SK-N-SH treated with all-trans-retinoic acid at 6 μM for 48 hours (cell line): Measurements from ENCODE around the gene TMEM238L.

Experiments
- ATAC-seq: fragments of 200-7000 bp; cut with Tn5 transposase; 3 replicates; pipeline ENCODE4 v1.9.1; 2020; ENCODE audit warnings: mild to moderate bottlenecking, moderate library complexity
- ARNTL ChIP-seq: fragments of 450-650 bp; formaldehyde crosslinking; IDR thresholded peaks from 2 replicates; pipeline ENCODE4 v1.5.0; 2020; ENCODE audit warnings: low read depth, mild to moderate bottlenecking, moderate library complexity, borderline replicate concordance
- BACH2 ChIP-seq: fragments of 250-450 bp; sonication (Bioruptor Pico); IDR thresholded peaks from 2 replicates; pipeline ENCODE4 v1.9.0; 2021; ENCODE audit warnings: mild to moderate bottlenecking, borderline replicate concordance
- CREB5 ChIP-seq: fragments of 250-450 bp; sonication (Bioruptor Pico); IDR thresholded peaks from 2 replicates; pipeline ENCODE4 v1.5.1; 2020; ENCODE audit warnings: low read depth, mild to moderate bottlenecking, moderate library complexity
- CSRNP3 ChIP-seq: fragments of 250-450 bp; sonication (Bioruptor Pico); IDR thresholded peaks from 2 replicates; pipeline ENCODE4 v1.5.1; 2021; ENCODE audit warnings: mild to moderate bottlenecking, moderate library complexity
- ESRRG ChIP-seq: fragments of 250-450 bp; sonication (Bioruptor Pico); IDR thresholded peaks from 2 replicates; pipeline ENCODE4 v1.6.1; 2021; ENCODE audit warnings: mild to moderate bottlenecking
- GLIS3 ChIP-seq: fragments of 250-450 bp; sonication (Bioruptor Pico); IDR thresholded peaks from 2 replicates; pipeline ENCODE4 v1.5.0; 2020; ENCODE audit warnings: mild to moderate bottlenecking, moderate library complexity
- ISL1 ChIP-seq: fragments of 250-450 bp; sonication (Bioruptor Pico); IDR thresholded peaks from 2 replicates; pipeline ENCODE4 v2.1.2; 2022; ENCODE audit warnings: mild to moderate bottlenecking, moderate library complexity
- OSR1 ChIP-seq: fragments of 250-450 bp; sonication (Bioruptor Pico); IDR thresholded peaks from 2 replicates; pipeline ENCODE4 v1.8.0; 2022; ENCODE audit warnings: moderate library complexity, mild to moderate bottlenecking, inconsistent platforms
- POU6F1 ChIP-seq: fragments of 250-450 bp; sonication (Bioruptor Pico); IDR thresholded peaks from 2 replicates; pipeline ENCODE4 v1.8.0; 2021; ENCODE audit warnings: low read depth, mild to moderate bottlenecking, moderate library complexity, borderline replicate concordance
- PPARA ChIP-seq: fragments of 250-450 bp; sonication (Bioruptor Pico); IDR thresholded peaks from 2 replicates; pipeline ENCODE4 v1.5.0; 2020; ENCODE audit warnings: mild to moderate bottlenecking, borderline replicate concordance
- RARB ChIP-seq: fragments of 250-450 bp; sonication (Bioruptor Pico); IDR thresholded peaks from 2 replicates; pipeline ENCODE4 v1.8.0; 2021; ENCODE audit warnings: mild to moderate bottlenecking, moderate library complexity
- SNAI2 ChIP-seq: fragments of 250-450 bp; sonication (Bioruptor Pico); IDR thresholded peaks from 2 replicates; pipeline ENCODE4 v1.5.0; 2020; ENCODE audit warnings: mild to moderate bottlenecking, moderate library complexity
- TCF4 ChIP-seq: fragments of 250-450 bp; sonication (Bioruptor Pico); IDR thresholded peaks from 2 replicates; pipeline ENCODE4 v1.8.0; 2021; ENCODE audit warnings: mild to moderate bottlenecking, moderate library complexity, borderline replicate concordance
- TOX ChIP-seq: fragments of 250-450 bp; sonication (Bioruptor Pico); IDR thresholded peaks from 2 replicates; pipeline ENCODE4 v1.8.0; 2021; ENCODE audit warnings: mild to moderate bottlenecking, moderate library complexity, borderline replicate concordance
- ZC3H10 ChIP-seq: fragments of 250-450 bp; sonication (Bioruptor Pico); IDR thresholded peaks from 2 replicates; pipeline ENCODE4 v1.5.1; 2021; ENCODE audit warnings: mild to moderate bottlenecking, moderate library complexity
- ZFP3 ChIP-seq: fragments of 250-450 bp; sonication (Bioruptor Pico); IDR thresholded peaks from 2 replicates; pipeline ENCODE4 v1.5.0; 2020; ENCODE audit warnings: mild to moderate bottlenecking, moderate library complexity
- ZFP30 ChIP-seq: fragments of 450-650 bp; formaldehyde crosslinking; IDR thresholded peaks from 2 replicates; pipeline ENCODE4 v1.5.0; 2022; ENCODE audit warnings: mild to moderate bottlenecking, moderate library complexity
- ZNF565 ChIP-seq: fragments of 450-650 bp; formaldehyde crosslinking; conservative IDR thresholded peaks from 2 replicates; pipeline ENCODE4 v1.5.0; 2020; ENCODE audit warnings: low read depth, mild to moderate bottlenecking, moderate library complexity
- ZNF70 ChIP-seq: fragments of 450-650 bp; formaldehyde crosslinking; IDR thresholded peaks from 2 replicates; pipeline ENCODE4 v1.5.0; 2020; ENCODE audit warnings: mild to moderate bottlenecking, moderate library complexity
- ZNF8 ChIP-seq: fragments of 450-650 bp; formaldehyde crosslinking; IDR thresholded peaks from 2 replicates; pipeline ENCODE4 v1.5.0; 2020; ENCODE audit warnings: mild to moderate bottlenecking, moderate library complexity
- TF ChIP-seq, protein P1 (sequence below): fragments of 250-450 bp; sonication (Bioruptor Pico); IDR thresholded peaks from 2 replicates; pipeline ENCODE4 v1.8.0; 2020; ENCODE audit warnings: mild to moderate bottlenecking, moderate library complexity, borderline replicate concordance
- TF ChIP-seq, protein P2 (sequence below): fragments of 250-450 bp; sonication (Bioruptor Pico); IDR thresholded peaks from 2 replicates; pipeline ENCODE4 v1.5.0; 2020; ENCODE audit warnings: mild to moderate bottlenecking, moderate library complexity

The TMEM238L gene

GRCh38 chr17:10797476-10798328 is 6.2 kb downstream of the TMEM238L start:
- no peak for ATAC-seq
- TF ChIP-seq PPARA (CRISPR knock-in tag) (no peak), ZFP3 (CRISPR knock-in tag) (no peak), RARB (CRISPR knock-in tag) (no peak), ZNF8 (CRISPR knock-in tag) (no peak), CSRNP3 (CRISPR knock-in tag) (no peak), ZC3H10 (CRISPR knock-in tag) (no peak), ZNF70 (CRISPR knock-in tag) (no peak), SNAI2 (CRISPR knock-in tag) (no peak), BACH2 (CRISPR knock-in tag) (no peak), ESRRG (no peak), GLIS3 (no peak), CREB5 (CRISPR knock-in tag) (no peak), OSR1 (CRISPR knock-in tag) (no peak), TOX (no peak)
- TF ChIP-seq, protein P1, sequence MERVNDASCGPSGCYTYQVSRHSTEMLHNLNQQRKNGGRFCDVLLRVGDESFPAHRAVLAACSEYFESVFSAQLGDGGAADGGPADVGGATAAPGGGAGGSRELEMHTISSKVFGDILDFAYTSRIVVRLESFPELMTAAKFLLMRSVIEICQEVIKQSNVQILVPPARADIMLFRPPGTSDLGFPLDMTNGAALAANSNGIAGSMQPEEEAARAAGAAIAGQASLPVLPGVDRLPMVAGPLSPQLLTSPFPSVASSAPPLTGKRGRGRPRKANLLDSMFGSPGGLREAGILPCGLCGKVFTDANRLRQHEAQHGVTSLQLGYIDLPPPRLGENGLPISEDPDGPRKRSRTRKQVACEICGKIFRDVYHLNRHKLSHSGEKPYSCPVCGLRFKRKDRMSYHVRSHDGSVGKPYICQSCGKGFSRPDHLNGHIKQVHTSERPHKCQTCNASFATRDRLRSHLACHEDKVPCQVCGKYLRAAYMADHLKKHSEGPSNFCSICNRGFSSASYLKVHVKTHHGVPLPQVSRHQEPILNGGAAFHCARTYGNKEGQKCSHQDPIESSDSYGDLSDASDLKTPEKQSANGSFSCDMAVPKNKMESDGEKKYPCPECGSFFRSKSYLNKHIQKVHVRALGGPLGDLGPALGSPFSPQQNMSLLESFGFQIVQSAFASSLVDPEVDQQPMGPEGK (CRISPR knock-in tag) = no peak
- TF ChIP-seq, protein P2, sequence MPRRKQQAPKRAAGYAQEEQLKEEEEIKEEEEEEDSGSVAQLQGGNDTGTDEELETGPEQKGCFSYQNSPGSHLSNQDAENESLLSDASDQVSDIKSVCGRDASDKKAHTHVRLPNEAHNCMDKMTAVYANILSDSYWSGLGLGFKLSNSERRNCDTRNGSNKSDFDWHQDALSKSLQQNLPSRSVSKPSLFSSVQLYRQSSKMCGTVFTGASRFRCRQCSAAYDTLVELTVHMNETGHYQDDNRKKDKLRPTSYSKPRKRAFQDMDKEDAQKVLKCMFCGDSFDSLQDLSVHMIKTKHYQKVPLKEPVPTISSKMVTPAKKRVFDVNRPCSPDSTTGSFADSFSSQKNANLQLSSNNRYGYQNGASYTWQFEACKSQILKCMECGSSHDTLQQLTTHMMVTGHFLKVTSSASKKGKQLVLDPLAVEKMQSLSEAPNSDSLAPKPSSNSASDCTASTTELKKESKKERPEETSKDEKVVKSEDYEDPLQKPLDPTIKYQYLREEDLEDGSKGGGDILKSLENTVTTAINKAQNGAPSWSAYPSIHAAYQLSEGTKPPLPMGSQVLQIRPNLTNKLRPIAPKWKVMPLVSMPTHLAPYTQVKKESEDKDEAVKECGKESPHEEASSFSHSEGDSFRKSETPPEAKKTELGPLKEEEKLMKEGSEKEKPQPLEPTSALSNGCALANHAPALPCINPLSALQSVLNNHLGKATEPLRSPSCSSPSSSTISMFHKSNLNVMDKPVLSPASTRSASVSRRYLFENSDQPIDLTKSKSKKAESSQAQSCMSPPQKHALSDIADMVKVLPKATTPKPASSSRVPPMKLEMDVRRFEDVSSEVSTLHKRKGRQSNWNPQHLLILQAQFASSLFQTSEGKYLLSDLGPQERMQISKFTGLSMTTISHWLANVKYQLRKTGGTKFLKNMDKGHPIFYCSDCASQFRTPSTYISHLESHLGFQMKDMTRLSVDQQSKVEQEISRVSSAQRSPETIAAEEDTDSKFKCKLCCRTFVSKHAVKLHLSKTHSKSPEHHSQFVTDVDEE (CRISPR knock-in tag) = no peak

- no peak for ATAC-seq
- no peak for TF ChIP-seq TOX
- TF ChIP-seq BACH2 (CRISPR knock-in tag) = no peak
- TF ChIP-seq ARNTL (CRISPR knock-in tag) = no peak
- TF ChIP-seq ESRRG = no peak
- TF ChIP-seq ZFP30 (CRISPR knock-in tag) = no peak
- TF ChIP-seq ISL1 (CRISPR knock-in tag) = no peak
- TF ChIP-seq TCF4 (CRISPR knock-in tag) = no peak
- no peak for TF ChIP-seq GLIS3
- TF ChIP-seq POU6F1 (CRISPR knock-in tag) = no peak
- TF ChIP-seq, protein P2 (CRISPR knock-in tag) = no peak
- no peak for TF ChIP-seq ZNF8 (CRISPR knock-in tag)
- no peak for TF ChIP-seq ZNF565 (CRISPR knock-in tag)
These were observed 10.1 kb downstream of the TMEM238L start for GRCh38 chr17:10793816-10794215.
